ENCODE data around the gene CACNG8.
A peak's percentile ranks its signal among the peaks of the same experiment; 100 is the strongest.
"Not testable (repeated sequence)": the region's sequence is repeated elsewhere in the genome, so short reads cannot be mapped to it uniquely, and the experiment has no call there.

CACNG8 gene

GRCh38 chr19:53948611-53949010 is 14.1 kb upstream of the CACNG8 start:
- not testable (repeated sequence) for H3K4me3 ChIP-seq (ENCODE audit: low read length); H3K4me1 ChIP-seq (ENCODE audit: control insufficient read depth, insufficient read depth, low read length); H3K36me3 ChIP-seq (ENCODE audit: insufficient read depth, low read length); H3K9ac ChIP-seq (ENCODE audit: low read depth, low read length); H3K9me3 ChIP-seq (replicated peaks; ENCODE audit: low read length); H3K27me3 ChIP-seq (ENCODE audit: control insufficient read depth, insufficient read depth, low read length); H3K4me2 ChIP-seq (ENCODE audit: low read length)

- Histone ChIP-seq H3K9ac (ENCODE audit: low read depth, low read length) (no peak overlapping the region), H3K4me1 (ENCODE audit: control insufficient read depth, insufficient read depth, low read length) (no peaks in the 10 kb centered on the region), H3K4me3 (ENCODE audit: low read length) (no peak overlapping the region), H3K36me3 (ENCODE audit: insufficient read depth, low read length) (no peaks in the 10 kb centered on the region), H3K4me2 (ENCODE audit: low read length) (no peak overlapping the region), H3K27me3 (ENCODE audit: control insufficient read depth, insufficient read depth, low read length) (peaks cover 3% of the 10 kb centered on the region), H3K9me3 (replicated peaks; ENCODE audit: low read length) (no peaks in the 10 kb centered on the region)
Observed at GRCh38 chr19:53951436-53951835, 11.3 kb upstream of the CACNG8 start.

GRCh38 chr19:53951947-53952346 is 10.8 kb upstream of the CACNG8 start:
- Histone ChIP-seq H3K4me3 (ENCODE audit: low read length) (no peak overlapping the region), H3K36me3 (ENCODE audit: insufficient read depth, low read length) (no peaks in the 10 kb centered on the region), H3K27me3 (ENCODE audit: control insufficient read depth, insufficient read depth, low read length) (peaks cover 3% of the 10 kb centered on the region), H3K9me3 (replicated peaks; ENCODE audit: low read length) (no peaks in the 10 kb centered on the region), H3K9ac (ENCODE audit: low read depth, low read length) (no peak overlapping the region), H3K4me2 (ENCODE audit: low read length) (no peak overlapping the region), H3K4me1 (ENCODE audit: control insufficient read depth, insufficient read depth, low read length) (no peaks in the 10 kb centered on the region)

- H3K27me3 ChIP-seq (ENCODE audit: control insufficient read depth, insufficient read depth, low read length) = peaks cover 16% of the 10 kb centered on the region
- no peaks in the 10 kb centered on the region for H3K4me1 ChIP-seq (ENCODE audit: control insufficient read depth, insufficient read depth, low read length)
- no peaks in the 10 kb centered on the region for H3K36me3 ChIP-seq (ENCODE audit: insufficient read depth, low read length)
Observed at GRCh38 chr19:53953383-53953782, 9.4 kb upstream of the CACNG8 start.

GRCh38 chr19:53957448-53958167 is 5.1 kb upstream of the CACNG8 start:
- H3K9me3 ChIP-seq (replicated peaks; ENCODE audit: low read length) = no peaks in the 10 kb centered on the region
- H3K36me3 ChIP-seq (ENCODE audit: insufficient read depth, low read length) = no peaks in the 10 kb centered on the region
- H3K9ac ChIP-seq (ENCODE audit: low read depth, low read length) = no peak overlapping the region
- H3K4me3 ChIP-seq (ENCODE audit: low read length) = no peak overlapping the region
- H3K4me2 ChIP-seq (ENCODE audit: low read length) = no peak overlapping the region
- H3K27me3 ChIP-seq (ENCODE audit: control insufficient read depth, insufficient read depth, low read length) = peaks cover 41% of the 10 kb centered on the region
- H3K4me1 ChIP-seq (ENCODE audit: control insufficient read depth, insufficient read depth, low read length) = no peaks in the 10 kb centered on the region

More at GRCh38 chr19:53953383-53953782, 9.4 kb upstream of the CACNG8 start:
- Histone ChIP-seq H3K9ac (ENCODE audit: low read depth, low read length) (no peak overlapping the region), H3K4me3 (ENCODE audit: low read length) (no peak overlapping the region), H3K4me2 (ENCODE audit: low read length) (no peak overlapping the region), H3K9me3 (replicated peaks; ENCODE audit: low read length) (no peaks in the 10 kb centered on the region)

- Histone ChIP-seq H3K9me3 (replicated peaks; ENCODE audit: low read length) (no peaks in the 10 kb centered on the region), H3K4me1 (ENCODE audit: control insufficient read depth, insufficient read depth, low read length) (no peaks in the 10 kb centered on the region), H3K9ac (ENCODE audit: low read depth, low read length) (no peak overlapping the region), H3K4me2 (ENCODE audit: low read length) (no peak overlapping the region), H3K27me3 (ENCODE audit: control insufficient read depth, insufficient read depth, low read length) (peaks cover 41% of the 10 kb centered on the region), H3K36me3 (ENCODE audit: insufficient read depth, low read length) (no peaks in the 10 kb centered on the region), H3K4me3 (ENCODE audit: low read length) (no peak overlapping the region)
Observed at GRCh38 chr19:53958168-53958571, 4.6 kb upstream of the CACNG8 start.

GRCh38 chr19:53958823-53959757 is 3.6 kb upstream of the CACNG8 start:
- no peak overlapping the region for H3K9ac ChIP-seq (ENCODE audit: low read depth, low read length)
- H3K4me3 ChIP-seq (ENCODE audit: low read length) = no peak overlapping the region
- no peaks in the 10 kb centered on the region for H3K36me3 ChIP-seq (ENCODE audit: insufficient read depth, low read length)
- H3K27me3 ChIP-seq (ENCODE audit: control insufficient read depth, insufficient read depth, low read length) = peaks cover 49% of the 10 kb centered on the region
- H3K9me3 ChIP-seq (replicated peaks; ENCODE audit: low read length) = no peaks in the 10 kb centered on the region
- no peak overlapping the region for H3K4me2 ChIP-seq (ENCODE audit: low read length)
- no peaks in the 10 kb centered on the region for H3K4me1 ChIP-seq (ENCODE audit: control insufficient read depth, insufficient read depth, low read length)

- no peak overlapping the region for H3K4me2 ChIP-seq (ENCODE audit: low read length)
- no peak overlapping the region for H3K4me3 ChIP-seq (ENCODE audit: low read length)
- H3K27me3 ChIP-seq (ENCODE audit: control insufficient read depth, insufficient read depth, low read length) = peaks cover 59% of the 10 kb centered on the region
- no peaks in the 10 kb centered on the region for H3K36me3 ChIP-seq (ENCODE audit: insufficient read depth, low read length)
- no peaks in the 10 kb centered on the region for H3K9me3 ChIP-seq (replicated peaks; ENCODE audit: low read length)
- no peaks in the 10 kb centered on the region for H3K4me1 ChIP-seq (ENCODE audit: control insufficient read depth, insufficient read depth, low read length)
- H3K9ac ChIP-seq (ENCODE audit: low read depth, low read length) = no peak overlapping the region
Observed at GRCh38 chr19:53960187-53960586, 2.5 kb upstream of the CACNG8 start.

- Histone ChIP-seq H3K9ac (ENCODE audit: low read depth, low read length) (no peak overlapping the region), H3K36me3 (ENCODE audit: insufficient read depth, low read length) (no peaks in the 10 kb centered on the region), H3K4me3 (ENCODE audit: low read length) (no peak overlapping the region), H3K4me2 (ENCODE audit: low read length) (no peak overlapping the region), H3K4me1 (ENCODE audit: control insufficient read depth, insufficient read depth, low read length) (no peaks in the 10 kb centered on the region), H3K27me3 (ENCODE audit: control insufficient read depth, insufficient read depth, low read length) (peaks cover 63% of the 10 kb centered on the region), H3K9me3 (replicated peaks; ENCODE audit: low read length) (no peaks in the 10 kb centered on the region)
Observed at GRCh38 chr19:53960886-53961285, 1.9 kb upstream of the CACNG8 start.

- peaks cover 60% of the 10 kb centered on the region for H3K27me3 ChIP-seq (ENCODE audit: control insufficient read depth, insufficient read depth, low read length)
- no peak overlapping the region for H3K4me3 ChIP-seq (ENCODE audit: low read length)
Observed at GRCh38 chr19:53961523-53962356, 997 bp upstream of the CACNG8 start.

GRCh38 chr19:53965091-53965490 is 2.4 kb downstream of the CACNG8 start:
- H3K4me3 ChIP-seq (ENCODE audit: low read length) = no peak overlapping the region
- peak overlapping the region; percentile 6 for H3K4me2 ChIP-seq (ENCODE audit: low read length)
- H3K9ac ChIP-seq (ENCODE audit: low read depth, low read length) = no peak overlapping the region
- H3K4me1 ChIP-seq (ENCODE audit: control insufficient read depth, insufficient read depth, low read length) = no peaks in the 10 kb centered on the region
- H3K36me3 ChIP-seq (ENCODE audit: insufficient read depth, low read length) = no peaks in the 10 kb centered on the region
- no peaks in the 10 kb centered on the region for H3K9me3 ChIP-seq (replicated peaks; ENCODE audit: low read length)
- H3K27me3 ChIP-seq (ENCODE audit: control insufficient read depth, insufficient read depth, low read length) = peaks cover 41% of the 10 kb centered on the region

More at GRCh38 chr19:53961523-53962356, 997 bp upstream of the CACNG8 start:
- no peaks in the 10 kb centered on the region for H3K4me1 ChIP-seq (ENCODE audit: control insufficient read depth, insufficient read depth, low read length)
- H3K4me2 ChIP-seq (ENCODE audit: low read length) = no peak overlapping the region
- no peaks in the 10 kb centered on the region for H3K9me3 ChIP-seq (replicated peaks; ENCODE audit: low read length)
- no peaks in the 10 kb centered on the region for H3K36me3 ChIP-seq (ENCODE audit: insufficient read depth, low read length)
- no peak overlapping the region for H3K9ac ChIP-seq (ENCODE audit: low read depth, low read length)
